Endometrial microvascular endothelial cells (primary cell): ENCODE results near the gene NUP210. TPM values are rescaled to one million over a fixed set of nuclear protein-coding genes. Genes with fewer than 3 reads are reported as not detected.

Experiments used
- in situ Hi-C: cut with HindIII; loops from 2 replicates; pipeline ENCODE4 v1.10.0; 2017; ENCODE audit warnings: low sequenced_read_pairs, low pct_unique_long_range_greater_than_20kb; ENCODE audit errors: inconsistent ontology term
- total RNA-seq: library from RNA; depleted of rRNA; stranded (reverse); fragments of >200 nt; gene quantifications from one replicate; pipeline ENCODE4 v1.2.3, GENCODE V29; 2015; ENCODE audit errors: inconsistent ontology term

Gene NUP210
- total RNA-seq, 1 donor from 2014 or later, result 0.65 TPM

- in situ Hi-C loops, result no loop called here
These were observed 146.5 kb downstream of the NUP210 start for GRCh38 chr3:13273604-13274105.

GRCh38 chr3:13272831-13273603 is 147.1 kb downstream of the NUP210 start:
- in situ Hi-C loops, result no loop called here

GRCh38 chr3:13269711-13270378 is 150.3 kb downstream of the NUP210 start:
- in situ Hi-C loops, result no loop called here

- in situ Hi-C loops, result no loop called here
These were observed 151.1 kb downstream of the NUP210 start for GRCh38 chr3:13268961-13269441.

GRCh38 chr3:13268120-13268519 is 152.0 kb downstream of the NUP210 start:
- in situ Hi-C loops, result no loop called here

- in situ Hi-C loops, result no loop called here
These were observed 153.3 kb downstream of the NUP210 start for GRCh38 chr3:13266651-13267362.

Other genes starting within 250 kb of the NUP210 start
- gene HDAC11, start 60.0 kb upstream of the NUP210 start, total RNA-seq, result 8.3 TPM
- gene FBLN2, start 128.8 kb upstream of the NUP210 start, total RNA-seq, result 0.37 TPM